HepG2 (cell line): Measurements from ENCODE around the gene CPLX3. TPM values are rescaled to one million over a fixed set of nuclear protein-coding genes. Genes with fewer than 3 reads are reported as not detected.

Experiments used
- ASH2L ChIP-seq: fragments of 300-600, 200-600 bp; sonication (generic); IDR thresholded peaks from 2 replicates; pipeline ENCODE4 v1.7.0; 2017; ENCODE audit warnings: low read depth, mild to moderate bottlenecking, moderate library complexity, mixed read lengths, low read length; ENCODE audit not compliant: insufficient read length
- ATF6 ChIP-seq: sonication (generic); formaldehyde crosslinking; conservative IDR thresholded peaks from 2 replicates; pipeline ENCODE4 v1.4.0; 2020; ENCODE audit warnings: missing genetic modification reagents
- HNF4A ChIP-seq: sonication (generic); formaldehyde crosslinking; IDR thresholded peaks from 2 replicates; pipeline ENCODE4 v1.4.0; 2020; ENCODE audit warnings: missing genetic modification reagents
- JDP2 ChIP-seq: sonication (generic); formaldehyde crosslinking; IDR thresholded peaks from 2 replicates; pipeline ENCODE4 v1.8.1; 2022; ENCODE audit warnings: missing genetic modification reagents, borderline replicate concordance
- KIAA2018 ChIP-seq: sonication (generic); formaldehyde crosslinking; IDR thresholded peaks from 2 replicates; pipeline ENCODE4 v1.5.0; 2020; ENCODE audit warnings: mild to moderate bottlenecking, missing genetic modification reagents, borderline replicate concordance
- NCOA2 ChIP-seq: sonication (generic); formaldehyde crosslinking; IDR thresholded peaks from 2 replicates; pipeline ENCODE4 v1.8.0; 2022; ENCODE audit warnings: inconsistent platforms
- SMARCC2 ChIP-seq: fragments of 450-650 bp; IDR thresholded peaks from 2 replicates; pipeline ENCODE4 v1.6.1; 2017; ENCODE audit warnings: antibody characterized with exemption, mild to moderate bottlenecking
- SRSF4 ChIP-seq: fragments of 200-400 bp; formaldehyde crosslinking; IDR thresholded peaks from one replicate; pipeline ENCODE4 v1.6.1; 2018; ENCODE audit warnings: mild to moderate bottlenecking, low read depth, low read length, moderate library complexity; ENCODE audit not compliant: poor library complexity, severe bottlenecking
- TFAP4 ChIP-seq: sonication (generic); IDR thresholded peaks from 2 replicates; pipeline ENCODE4 v1.6.1; 2016; ENCODE audit warnings: low read depth, borderline replicate concordance
- ZNF550 ChIP-seq: sonication (generic); formaldehyde crosslinking; IDR thresholded peaks from 2 replicates; pipeline ENCODE4 v1.4.0; 2020; ENCODE audit warnings: mild to moderate bottlenecking, missing genetic modification reagents, borderline replicate concordance
- ZNF775 ChIP-seq: sonication (generic); formaldehyde crosslinking; IDR thresholded peaks from 2 replicates; pipeline ENCODE4 v1.4.0; 2020; ENCODE audit warnings: missing genetic modification reagents, mild to moderate bottlenecking, moderate library complexity, borderline replicate concordance
- ZSCAN30 ChIP-seq: sonication (generic); formaldehyde crosslinking; IDR thresholded peaks from 2 replicates; pipeline ENCODE4 v1.5.0; 2020; ENCODE audit warnings: mild to moderate bottlenecking, missing genetic modification reagents
- polyA plus RNA-seq, 8 experiments: library from polyadenylated mRNA; depleted of rRNA in 3 of 8; stranded (reverse) in 7 of 8; unstranded in 1 of 8; fragments of >200 nt; fragmentation: Illumina TruSeq in 4 of 8; extraction: Trizol in 4 of 8; gene quantifications; 2 replicates each; pipeline versions ENCODE4 v1.2.1 to v1.2.3, GENCODE V29; 2011 to 2016; ENCODE audit warnings: low read depth in 4 of 8, missing spikeins in 1 of 8, mixed read lengths in 1 of 8; ENCODE audit not compliant: insufficient read depth in 1 of 8
- total RNA-seq, 5 experiments: library from RNA; depleted of rRNA; stranded (reverse); fragments of >200 nt; fragmentation: Illumina TruSeq; extraction: Trizol; gene quantifications; 2 replicates each; pipeline ENCODE4 v1.2.3, GENCODE V29; 2016; ENCODE audit warnings: low read depth in 1 of 5

Gene CPLX3
- total and polyA plus RNA-seq, 2 of the 13 experiments (the other 11 are each of a cell fraction or from before 2014, with no cell fraction given), result not detected

- TF ChIP-seq KIAA2018 (CRISPR knock-in tag) (no peak), ZNF550 (CRISPR knock-in tag) (0 out of 2 replicates have a peak, but pooled peaks have one; percentile 29), SMARCC2 (no peak), TFAP4 (no peak), ZNF775 (no peak), HNF4A (peak; percentile 68), ZSCAN30 (CRISPR knock-in tag) (no peak), NCOA2 (CRISPR knock-in tag) (0 out of 2 replicates have a peak, but pooled peaks have one; percentile 13), SRSF4 (no peak), JDP2 (CRISPR knock-in tag) (no peak), ATF6 (CRISPR knock-in tag) (no peak), ASH2L (no peak)
These were observed 26.4 kb upstream of the CPLX3 start (continued) for GRCh38 chr15:74799856-74800558.
